Dermis microvascular lymphatic vessel endothelial cell (primary cell): ENCODE results near the gene SHC1. TPM values are rescaled to one million over a fixed set of nuclear protein-coding genes. Genes with fewer than 3 reads are reported as not detected.

ENCODE experiments used
- DNase-seq, 2 donors: peaks; one replicate each; pipeline versions ENCODE4 v3.0.0 to v3.0.0-alpha.2; 2010; ENCODE audit warnings: low read depth in 2 of 2
- total RNA-seq: library from RNA; depleted of rRNA; stranded (reverse); fragments of >200 nt; gene quantifications from 2 replicates; pipeline ENCODE4 v1.2.1, GENCODE V29; 2014

Gene SHC1, protein sequence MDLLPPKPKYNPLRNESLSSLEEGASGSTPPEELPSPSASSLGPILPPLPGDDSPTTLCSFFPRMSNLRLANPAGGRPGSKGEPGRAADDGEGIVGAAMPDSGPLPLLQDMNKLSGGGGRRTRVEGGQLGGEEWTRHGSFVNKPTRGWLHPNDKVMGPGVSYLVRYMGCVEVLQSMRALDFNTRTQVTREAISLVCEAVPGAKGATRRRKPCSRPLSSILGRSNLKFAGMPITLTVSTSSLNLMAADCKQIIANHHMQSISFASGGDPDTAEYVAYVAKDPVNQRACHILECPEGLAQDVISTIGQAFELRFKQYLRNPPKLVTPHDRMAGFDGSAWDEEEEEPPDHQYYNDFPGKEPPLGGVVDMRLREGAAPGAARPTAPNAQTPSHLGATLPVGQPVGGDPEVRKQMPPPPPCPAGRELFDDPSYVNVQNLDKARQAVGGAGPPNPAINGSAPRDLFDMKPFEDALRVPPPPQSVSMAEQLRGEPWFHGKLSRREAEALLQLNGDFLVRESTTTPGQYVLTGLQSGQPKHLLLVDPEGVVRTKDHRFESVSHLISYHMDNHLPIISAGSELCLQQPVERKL
- 217 and 297 TPM in 2 replicates for total RNA-seq

DNA sequence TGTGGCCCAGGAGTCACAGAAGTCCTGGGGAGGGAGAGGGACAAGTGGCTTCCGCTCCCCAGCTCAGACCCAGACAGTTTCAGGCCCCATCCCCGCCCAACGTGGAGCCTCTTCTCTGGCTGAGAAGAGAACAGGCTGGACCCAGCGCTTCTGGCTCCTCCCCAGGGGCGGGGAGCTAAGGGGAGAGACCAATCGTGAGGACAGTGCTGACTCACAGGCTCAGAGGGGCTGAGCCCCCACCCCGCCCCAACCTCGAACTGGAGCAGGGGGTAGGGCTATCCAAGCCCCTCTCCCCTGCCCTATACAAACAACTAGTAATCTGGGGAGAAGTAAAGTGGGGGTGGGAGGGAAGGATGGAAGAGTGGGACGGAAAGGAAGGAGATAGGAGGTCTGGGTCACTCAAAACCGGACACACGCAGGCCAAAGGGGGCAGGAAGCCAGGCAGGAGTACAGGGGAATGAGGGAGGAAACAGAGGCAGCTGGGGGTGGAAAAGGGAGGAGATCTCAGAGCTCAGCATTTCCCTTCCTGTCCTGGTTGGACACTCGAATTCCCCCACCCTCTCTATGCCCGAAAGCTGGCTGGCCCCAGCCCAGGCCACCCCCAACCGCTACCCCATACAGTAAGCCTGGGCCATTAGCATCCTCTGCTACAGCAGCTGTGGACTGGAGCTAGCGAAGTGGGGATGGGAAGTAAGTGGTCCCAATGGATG is at the start of gene SHC1:
Gene SHC1 (minus strand): TSS at position 117 of the 710 bp plus-strand sequence. CDS start 221 bp downstream, outside the sequence.
- DNase-seq, result peak; percentile 94 to 96

DNA sequence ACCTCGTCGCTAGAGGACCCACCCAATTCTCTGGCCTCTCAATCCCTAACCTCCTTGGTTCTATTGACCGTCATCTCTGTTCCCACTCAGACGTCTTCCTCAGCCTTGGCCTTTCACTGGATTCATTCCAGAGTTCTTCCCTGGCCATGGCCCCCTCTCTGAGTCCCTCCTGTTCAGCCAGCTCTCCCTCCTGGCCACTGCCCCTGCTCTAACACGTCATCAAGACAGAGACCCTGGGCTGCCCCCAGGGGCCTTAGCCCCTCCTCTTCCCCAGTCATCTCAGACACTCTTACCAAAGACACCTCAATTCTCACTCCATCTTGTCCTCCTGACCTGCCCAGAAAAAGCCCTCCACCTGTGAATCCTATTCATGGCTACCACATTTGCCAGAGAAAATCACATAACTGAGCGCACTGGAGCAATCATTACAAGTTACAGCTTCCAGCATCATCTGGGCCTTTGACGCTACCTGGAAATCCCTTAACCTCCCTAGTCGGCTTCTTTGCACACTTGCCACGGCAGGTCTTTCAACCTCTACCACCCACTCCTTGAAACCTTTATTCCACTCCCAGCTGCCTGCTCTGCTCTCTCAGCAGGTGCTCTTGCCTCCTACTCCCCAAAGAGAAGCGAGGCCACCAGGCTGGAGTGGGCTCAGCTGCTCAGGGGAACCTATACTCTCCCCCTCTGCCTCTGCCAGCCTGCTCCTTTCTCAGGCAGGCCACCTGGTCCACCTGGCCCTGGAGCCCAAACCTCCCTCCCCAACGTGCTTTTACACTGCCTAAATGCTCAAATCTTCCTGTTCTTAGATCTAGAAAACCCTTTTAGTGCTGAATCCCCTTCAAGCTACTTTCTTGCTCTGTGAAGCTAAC is 49.1 kb upstream of the SHC1 start:
- DNase-seq, result no peak

DNA sequence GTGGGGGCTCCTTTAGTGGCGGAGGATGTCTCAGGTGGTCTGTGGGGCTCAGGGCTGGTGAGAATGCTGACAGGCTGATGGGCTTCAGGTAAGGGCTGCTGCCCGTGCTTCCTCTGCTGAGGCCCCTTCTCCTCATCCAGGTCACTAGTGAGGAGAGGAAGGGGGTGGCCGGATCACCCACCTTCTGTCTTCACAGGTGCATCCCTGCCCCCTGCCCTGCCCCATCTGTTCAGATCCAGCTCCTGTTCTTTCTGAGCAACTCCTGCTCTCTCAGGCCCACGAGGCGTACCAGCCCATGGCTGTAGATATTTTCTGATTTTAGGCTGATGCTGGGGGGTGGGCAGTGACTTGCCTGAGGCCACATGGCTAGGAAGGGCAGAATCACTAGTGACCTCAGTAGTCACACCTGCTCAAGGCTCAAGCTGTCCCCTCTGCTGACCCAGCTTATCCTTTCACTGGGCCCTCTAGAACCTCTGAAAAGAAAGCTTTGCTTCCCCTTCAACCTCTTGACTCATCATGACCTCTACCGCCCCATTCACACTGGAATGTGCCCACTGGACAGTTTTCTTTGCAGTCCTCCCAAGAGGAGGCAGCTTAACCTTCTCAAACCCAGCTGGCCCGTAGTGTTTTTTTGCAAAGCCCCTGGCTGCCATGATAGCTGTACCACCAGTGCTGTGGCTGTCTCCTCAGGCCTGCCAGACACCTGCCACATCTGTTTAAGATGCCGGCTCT is 48.2 kb upstream of the SHC1 start:
- DNase-seq, result no peak

DNA sequence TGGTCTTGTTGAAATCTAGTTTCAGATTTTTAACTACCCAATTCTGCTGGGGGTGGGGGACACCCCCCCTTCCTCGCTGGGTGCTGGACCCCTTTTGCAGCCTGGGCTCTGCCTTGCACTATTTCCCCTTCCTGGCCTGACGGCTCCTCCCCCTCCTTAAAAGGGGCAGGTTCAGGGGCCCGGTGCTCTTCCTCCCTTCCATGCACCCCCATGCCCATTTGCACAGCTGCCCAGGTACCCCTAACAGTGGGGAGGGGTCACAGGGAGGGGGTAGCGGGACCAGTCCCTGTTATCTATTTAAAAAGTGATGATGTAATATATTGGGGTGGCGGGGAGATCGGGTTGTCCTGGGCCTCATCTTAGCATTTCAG is 47.4 kb upstream of the SHC1 start:
- no peak for DNase-seq

DNA sequence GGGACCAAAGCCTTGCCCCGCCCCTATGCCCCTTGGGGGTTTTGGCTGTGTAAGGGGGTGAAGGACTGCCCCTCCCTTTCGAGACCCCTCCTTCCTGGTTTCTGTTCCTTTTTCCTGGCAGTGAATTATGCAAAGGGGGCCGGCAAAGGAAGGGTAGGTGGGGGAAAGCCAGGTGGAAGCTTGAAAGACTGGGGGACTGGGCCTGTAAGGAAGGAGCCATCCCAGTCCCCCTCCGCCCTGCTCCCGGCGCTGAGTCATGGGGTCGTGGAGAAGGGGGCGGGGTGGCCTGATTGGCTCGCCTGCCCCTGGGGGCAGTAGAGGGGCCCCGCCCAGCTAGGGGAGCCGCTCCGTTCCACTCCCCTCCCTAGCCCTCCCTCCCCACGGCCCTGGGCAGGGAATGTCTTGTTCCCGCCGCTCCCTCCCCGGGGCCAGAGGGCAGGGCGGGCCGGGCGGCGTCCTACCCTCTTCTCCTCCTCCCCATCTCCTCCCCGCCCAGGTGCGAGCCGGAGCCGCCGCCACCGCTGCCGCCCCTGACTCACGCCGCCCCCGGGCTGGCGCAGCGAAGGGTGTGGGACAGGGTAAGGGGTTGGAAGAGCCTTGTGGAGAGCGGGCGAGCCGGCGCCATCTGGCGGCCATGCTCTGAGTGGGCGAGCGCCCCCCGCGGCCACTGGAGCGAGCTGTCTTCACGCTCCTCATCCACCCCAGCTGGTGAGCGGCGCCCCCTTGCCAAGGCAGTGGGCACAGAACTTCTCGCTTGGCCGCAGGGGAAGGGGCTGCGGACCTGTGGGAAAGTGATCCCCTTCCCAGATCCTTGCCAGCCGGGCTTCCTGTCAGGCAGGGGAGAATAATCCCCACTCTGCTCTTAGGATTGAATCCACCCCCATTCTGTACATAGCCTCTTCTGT is 46.7 kb upstream of the SHC1 start:
- peak; percentile 63 to 94 for DNase-seq

DNA sequence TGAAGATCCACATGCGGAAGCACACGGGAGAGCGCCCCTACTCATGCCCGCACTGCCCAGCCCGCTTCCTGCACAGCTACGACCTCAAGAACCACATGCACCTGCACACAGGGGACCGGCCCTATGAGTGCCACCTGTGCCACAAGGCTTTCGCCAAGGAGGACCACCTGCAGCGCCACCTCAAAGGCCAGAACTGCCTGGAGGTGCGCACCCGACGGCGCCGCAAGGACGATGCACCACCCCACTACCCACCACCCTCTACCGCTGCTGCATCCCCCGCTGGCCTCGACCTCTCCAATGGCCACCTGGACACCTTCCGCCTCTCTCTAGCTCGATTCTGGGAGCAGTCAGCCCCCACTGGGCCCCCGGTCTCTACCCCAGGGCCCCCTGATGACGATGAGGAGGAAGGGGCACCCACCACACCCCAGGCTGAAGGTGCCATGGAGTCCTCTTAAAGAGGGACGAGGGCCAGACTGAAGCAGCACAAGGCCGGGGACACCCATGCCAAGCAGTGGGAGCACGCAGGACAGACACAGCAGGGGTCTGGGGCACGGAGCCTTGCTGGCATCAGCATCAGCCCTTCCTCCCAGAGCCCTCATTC is 45.8 kb upstream of the SHC1 start:
- DNase-seq, result no peak

DNA sequence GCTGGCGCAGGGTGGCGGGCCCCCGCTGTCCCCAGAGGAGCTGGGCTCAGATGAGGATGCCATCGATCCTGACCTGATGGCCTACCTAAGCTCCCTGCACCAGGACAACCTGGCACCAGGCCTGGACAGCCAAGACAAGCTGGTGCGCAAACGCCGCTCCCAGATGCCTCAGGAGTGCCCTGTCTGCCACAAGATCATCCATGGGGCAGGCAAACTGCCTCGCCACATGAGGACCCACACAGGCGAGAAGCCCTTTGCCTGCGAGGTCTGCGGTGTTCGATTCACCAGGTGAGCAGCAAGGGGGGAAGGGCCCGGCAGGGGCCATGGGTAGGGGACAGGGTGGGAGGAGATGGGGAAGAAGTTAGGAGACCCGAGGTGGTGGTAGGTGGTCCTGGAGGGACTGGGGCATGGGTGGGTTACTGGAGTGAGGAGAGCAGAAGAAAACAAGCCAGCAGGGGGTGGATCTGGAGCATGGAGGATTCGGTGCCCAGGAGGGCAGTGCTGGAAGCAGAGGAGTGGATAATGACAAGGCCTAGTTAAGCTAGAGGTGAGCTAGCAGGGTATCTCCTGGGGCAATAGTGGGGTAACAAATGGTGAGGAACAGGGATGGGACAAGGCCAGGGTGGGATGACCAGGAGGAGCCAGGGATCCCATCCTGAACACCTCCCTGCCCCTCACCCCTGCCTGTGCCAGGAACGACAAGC is 45.1 kb upstream of the SHC1 start:
- no peak for DNase-seq

DNA sequence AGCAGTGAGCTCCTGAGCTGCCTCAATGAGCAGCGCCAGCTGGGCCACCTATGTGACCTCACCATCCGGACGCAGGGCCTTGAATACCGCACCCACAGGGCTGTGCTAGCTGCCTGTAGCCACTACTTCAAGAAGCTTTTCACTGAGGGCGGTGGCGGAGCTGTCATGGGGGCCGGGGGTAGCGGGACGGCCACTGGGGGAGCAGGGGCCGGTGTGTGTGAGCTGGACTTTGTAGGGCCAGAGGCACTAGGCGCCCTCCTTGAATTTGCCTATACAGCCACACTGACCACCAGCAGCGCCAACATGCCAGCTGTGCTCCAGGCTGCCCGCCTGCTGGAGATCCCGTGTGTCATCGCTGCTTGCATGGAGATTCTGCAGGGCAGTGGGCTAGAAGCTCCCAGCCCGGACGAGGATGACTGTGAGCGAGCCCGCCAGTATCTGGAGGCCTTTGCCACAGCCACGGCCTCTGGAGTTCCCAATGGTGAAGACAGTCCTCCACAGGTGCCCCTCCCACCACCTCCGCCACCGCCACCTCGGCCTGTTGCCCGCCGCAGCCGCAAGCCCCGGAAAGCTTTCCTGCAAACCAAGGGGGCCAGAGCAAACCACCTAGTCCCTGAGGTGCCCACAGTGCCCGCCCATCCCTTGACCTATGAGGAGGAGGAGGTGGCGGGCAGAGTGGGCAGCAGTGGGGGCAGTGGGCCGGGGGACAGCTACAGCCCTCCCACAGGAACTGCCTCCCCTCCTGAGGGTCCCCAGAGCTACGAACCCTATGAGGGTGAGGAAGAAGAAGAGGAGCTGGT is 44.4 kb upstream of the SHC1 start:
- no peak for DNase-seq

DNA sequence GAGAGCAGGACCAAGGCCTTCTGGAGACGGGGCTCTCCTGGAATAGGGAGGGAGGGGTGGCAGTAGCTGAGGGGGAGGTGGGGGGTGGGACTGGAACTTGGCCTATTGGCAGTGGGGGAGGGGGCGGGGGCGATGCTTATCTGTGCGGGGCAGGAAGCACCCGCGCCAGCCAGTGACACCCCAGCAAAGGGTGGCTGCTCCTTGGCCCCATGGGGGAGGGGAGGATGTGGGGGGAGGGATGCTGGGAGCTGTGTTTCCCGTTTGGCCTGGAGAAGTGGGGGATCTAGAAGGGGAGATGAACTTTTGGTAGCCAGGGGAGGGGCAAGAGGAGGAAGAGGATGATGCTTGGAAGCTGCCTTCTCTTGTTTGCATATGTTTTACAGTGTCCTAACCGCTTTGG is 43.1 kb upstream of the SHC1 start:
- DNase-seq, result no peak

DNA sequence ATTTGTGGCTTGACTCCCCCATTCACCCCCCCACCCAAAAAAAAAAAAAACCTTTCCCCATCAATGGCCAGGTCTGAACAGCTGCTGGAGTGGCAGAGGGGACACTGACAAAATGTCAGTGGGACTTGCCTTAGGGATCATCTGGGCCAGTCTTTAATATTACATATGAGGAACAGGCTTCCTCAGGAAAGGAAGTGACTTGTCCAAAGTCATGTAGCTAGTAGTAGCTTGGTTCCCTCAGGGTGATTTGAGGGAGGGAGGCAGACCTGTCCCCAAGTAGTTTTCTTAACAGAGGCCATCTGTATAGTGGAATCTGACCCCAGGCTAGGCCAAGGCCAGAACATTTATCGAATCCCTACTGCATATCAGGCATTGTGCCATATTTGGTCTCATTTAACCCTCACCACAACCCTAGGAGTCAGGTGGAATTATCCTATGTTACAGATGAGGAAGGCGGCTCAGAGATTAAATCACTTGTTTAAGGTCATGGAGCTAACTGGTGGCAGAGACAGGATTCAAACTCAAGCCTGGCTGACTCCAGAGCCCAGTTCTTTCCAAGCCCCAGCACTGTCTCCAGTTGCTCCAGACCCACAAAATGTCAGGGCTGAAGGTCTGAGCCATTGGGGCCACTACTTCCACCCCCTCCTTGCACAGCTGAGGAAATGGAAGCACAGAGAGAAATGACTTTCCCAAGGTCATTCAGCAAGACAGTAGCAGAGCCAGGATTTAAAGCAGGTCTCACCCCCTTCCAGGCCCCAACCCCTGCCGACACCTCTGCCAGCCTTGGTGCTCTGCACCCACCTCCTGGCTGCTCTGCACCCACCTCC is 42.4 kb upstream of the SHC1 start:
- DNase-seq, result no peak

DNA sequence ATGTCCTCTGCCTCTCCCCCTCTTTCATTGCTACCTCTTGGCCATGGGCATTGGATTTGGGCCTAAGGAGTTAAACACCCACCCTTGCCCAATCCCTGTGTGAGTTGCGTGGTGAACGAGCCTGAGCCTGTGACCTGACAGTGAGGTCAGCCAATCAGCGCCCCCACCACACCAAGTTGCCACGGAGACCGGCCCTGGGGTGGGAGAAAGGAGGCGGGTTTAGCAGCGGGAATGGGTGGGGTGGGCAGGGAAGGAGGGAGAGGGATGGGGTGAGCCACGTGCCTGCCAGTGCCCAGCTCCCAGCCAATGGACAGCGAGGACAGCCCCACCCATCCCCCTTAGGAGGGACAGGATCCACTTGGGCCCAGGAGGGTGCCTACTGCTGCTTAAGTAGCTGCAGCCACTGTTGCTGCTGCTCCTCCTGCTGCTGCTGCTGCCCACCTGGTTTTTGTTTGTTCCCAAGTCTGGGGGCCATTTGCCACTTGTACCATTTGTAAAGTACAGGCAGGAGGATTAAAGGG is 41.5 kb upstream of the SHC1 start:
- DNase-seq, result no peak

DNA sequence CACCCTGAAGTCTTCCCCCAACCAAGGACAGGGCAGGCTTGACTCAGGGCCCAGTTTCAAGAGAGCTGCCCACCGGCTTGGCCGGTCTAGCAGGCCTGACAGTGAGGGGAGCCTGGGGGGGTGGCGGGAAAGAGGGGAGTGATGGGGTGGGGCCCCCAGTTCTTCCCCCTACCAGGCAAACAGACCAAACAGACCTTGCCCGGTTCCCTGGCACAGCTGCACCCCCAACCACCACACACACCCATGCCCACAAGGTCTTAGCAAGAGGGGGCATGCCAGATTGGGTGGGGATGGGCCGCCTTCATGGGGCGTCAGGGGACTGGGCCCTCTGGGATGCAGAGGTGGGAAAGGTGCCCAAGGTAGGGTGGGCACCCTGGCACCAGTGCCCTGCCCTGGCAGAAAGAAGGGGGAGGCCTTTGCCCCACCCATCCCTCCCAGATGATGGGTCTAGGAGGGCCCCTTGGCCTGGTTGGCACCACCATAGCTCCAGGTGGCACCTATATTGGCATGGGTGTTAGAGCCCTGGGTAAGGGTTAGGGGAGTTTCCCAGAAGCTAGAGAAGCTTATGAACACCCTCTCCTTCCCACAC is 41.0 kb upstream of the SHC1 start:
- DNase-seq, result no peak

DNA sequence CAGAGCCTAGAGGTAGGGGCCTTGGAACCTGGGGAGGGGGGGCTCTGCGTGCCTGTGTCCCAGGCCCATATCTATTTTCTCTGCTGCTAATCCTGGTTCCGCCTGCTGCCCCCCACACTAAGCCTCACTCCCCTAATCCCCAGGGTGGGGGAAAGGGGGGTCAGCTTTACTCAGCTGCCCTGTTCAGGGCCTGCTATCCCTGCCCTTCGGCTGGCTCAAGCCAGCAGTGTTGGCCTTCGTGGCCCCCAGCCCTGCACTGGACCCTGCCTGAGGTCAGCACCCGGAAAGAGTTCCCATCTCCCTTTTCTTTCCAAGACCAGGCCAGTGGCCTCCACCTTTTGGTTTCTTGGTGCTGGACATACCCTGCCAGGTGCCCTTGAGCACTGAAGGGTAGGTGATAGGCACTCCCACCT is 40.5 kb upstream of the SHC1 start:
- no peak for DNase-seq

DNA sequence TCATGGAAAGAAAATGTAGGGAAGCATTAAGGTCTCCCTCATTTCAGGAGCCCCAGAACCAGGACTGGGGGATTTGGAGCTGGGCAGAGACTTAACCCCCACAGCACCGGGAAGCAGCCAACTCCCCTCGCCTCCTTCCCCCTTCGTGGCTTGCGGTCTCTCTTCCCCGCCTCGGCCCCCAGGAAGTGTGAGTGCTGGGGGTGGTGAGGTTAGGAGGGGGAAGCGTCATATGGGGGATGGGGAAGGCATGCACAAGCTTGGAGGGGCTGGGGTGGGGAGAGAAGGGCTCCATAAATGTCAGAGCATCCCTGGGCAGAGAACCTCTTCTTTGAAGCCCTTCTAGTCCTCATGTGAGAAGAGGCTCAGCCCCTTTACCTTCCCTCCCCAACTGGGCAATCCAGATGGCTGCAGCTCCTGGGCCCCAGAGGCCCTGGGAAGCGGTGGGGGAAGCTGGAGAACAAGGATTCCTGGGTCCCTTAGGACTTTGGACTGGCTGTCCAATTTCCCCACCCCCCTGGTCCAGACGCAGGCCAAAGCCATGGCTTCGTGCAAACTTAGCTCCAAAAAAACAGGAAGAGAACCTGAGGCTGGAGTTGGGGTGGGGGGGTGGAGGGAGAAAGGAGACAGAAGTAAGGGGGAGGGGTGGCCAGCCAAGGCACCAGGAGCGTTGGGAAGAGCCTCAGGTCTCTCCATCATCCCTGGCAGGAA is 39.8 kb upstream of the SHC1 start:
- DNase-seq, result no peak

DNA sequence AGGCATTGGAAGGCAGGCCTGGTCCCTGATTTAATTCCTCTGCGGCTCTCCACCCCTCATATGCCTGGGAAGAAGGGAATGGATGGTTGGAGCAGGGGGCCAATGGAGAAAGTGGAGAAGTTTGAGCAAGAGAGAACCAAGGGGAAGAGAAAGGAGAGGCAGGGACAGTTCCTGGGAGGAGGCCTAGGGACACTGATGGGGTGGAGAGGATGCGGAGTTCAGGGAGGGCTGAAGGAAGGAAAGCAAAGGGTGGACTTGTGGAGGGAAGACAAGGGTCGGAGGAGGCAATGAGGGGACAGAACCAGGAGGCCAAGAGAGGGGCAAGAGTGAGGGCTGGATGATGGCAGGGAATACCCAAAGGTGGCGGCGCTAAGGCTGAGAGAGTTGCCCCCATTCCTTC is 39.2 kb upstream of the SHC1 start:
- DNase-seq, result no peak

DNA sequence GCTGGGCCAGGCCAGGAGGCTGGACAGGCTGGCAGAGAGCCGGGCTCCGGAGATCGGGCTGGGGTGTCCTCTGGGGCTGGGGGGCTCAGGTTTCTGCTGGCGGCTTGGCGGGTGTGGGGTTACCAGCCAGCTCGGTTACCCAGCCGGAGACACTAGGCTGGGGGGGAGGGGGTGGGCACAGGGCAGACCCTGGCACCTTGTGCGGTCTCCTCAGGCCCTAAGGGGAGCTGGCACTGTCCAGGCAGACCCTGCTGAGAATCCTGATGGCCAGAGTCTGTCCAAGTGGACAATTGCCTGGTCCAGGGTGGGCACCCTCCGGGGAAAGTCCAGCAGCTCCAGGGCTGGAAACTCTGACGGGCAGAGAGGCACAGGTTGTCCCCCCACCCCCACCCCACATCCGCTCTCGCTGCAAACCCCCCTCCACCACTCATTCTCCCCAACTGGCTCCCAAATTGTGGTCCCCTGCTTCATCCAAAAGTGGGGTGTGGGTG is 38.7 kb upstream of the SHC1 start:
- no peak for DNase-seq
